ENCODE results near the gene CELF4.
"Not testable (repeated sequence)": the region's sequence is repeated elsewhere in the genome, so short reads cannot be mapped to it uniquely, and the experiment has no call there.

Gene CELF4

GRCh38 chr18:37380546-37381110, 185.0 kb downstream of the CELF4 start:
- no peak overlapping the region for H3K27ac ChIP-seq (ENCODE audit: insufficient read depth, low read length, poor library complexity, severe bottlenecking)
- H3K4me1 ChIP-seq (ENCODE audit: control insufficient read depth, insufficient read depth, low read length, poor library complexity, severe bottlenecking), result no peaks in the 10 kb centered on the region
- H3K27me3 ChIP-seq (replicated peaks; ENCODE audit: control insufficient read depth, insufficient read depth, low read length, poor library complexity, severe bottlenecking), result no peaks in the 10 kb centered on the region
- no peak for DNase-seq
- H3K36me3 ChIP-seq (ENCODE audit: control insufficient read depth, insufficient read depth, low read length), result no peaks in the 10 kb centered on the region
- no peak overlapping the region for H3K4me3 ChIP-seq (ENCODE audit: insufficient read depth, low read depth, low read length, poor library complexity, severe bottlenecking)
- H3K9me3 ChIP-seq (ENCODE audit: control insufficient read depth, low read length), result no peaks in the 10 kb centered on the region

DNA sequence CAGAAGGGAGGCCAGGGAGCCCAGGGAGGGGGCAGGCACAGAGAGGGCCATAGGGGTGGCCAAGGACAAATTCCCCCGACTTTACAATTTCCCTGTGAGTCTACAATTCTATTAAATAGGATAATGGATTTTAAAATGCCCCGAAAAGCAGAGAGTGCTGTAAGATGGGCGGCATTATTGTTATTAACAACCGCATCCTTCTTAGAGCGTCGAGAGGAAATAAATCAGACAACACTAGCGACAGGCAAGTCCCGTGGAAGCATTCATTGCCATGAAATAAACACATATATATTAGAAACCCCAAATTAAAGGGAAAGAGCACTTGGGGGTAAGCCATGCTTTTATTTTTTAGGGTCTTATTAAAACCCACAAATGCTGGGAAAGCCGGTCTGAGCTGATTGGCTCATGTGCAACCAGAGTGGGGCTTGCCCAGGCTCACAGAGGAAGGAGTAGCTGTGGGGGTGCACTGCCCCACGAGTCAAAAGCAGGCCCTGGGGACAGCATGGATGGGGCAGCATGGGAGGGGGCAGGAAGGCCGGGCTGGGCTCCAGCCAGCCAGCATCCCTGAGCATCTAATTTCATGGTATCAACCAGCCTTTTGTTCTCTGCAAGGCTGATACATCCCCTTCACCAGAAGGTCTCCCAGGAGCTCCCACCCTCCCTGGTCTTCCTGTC, 187.1 kb downstream of the CELF4 start:
- no peaks in the 10 kb centered on the region for H3K27me3 ChIP-seq (replicated peaks; ENCODE audit: control insufficient read depth, insufficient read depth, low read length, poor library complexity, severe bottlenecking)
- no peak for DNase-seq

GRCh38 chr18:37375181-37375580, 190.4 kb downstream of the CELF4 start:
- H3K36me3 ChIP-seq (ENCODE audit: control insufficient read depth, insufficient read depth, low read length), result no peaks in the 10 kb centered on the region
- H3K4me1 ChIP-seq (ENCODE audit: control insufficient read depth, insufficient read depth, low read length, poor library complexity, severe bottlenecking), result no peaks in the 10 kb centered on the region
- no peaks in the 10 kb centered on the region for H3K27me3 ChIP-seq (replicated peaks; ENCODE audit: control insufficient read depth, insufficient read depth, low read length, poor library complexity, severe bottlenecking)
- H3K9me3 ChIP-seq (ENCODE audit: control insufficient read depth, low read length), result no peaks in the 10 kb centered on the region
- DNase-seq, result no peak
- H3K4me3 ChIP-seq (ENCODE audit: insufficient read depth, low read depth, low read length, poor library complexity, severe bottlenecking), result no peak overlapping the region
- H3K27ac ChIP-seq (ENCODE audit: insufficient read depth, low read length, poor library complexity, severe bottlenecking), result no peak overlapping the region

More for the DNA sequence above, 187.1 kb downstream of the CELF4 start:
- Histone ChIP-seq H3K4me1 (ENCODE audit: control insufficient read depth, insufficient read depth, low read length, poor library complexity, severe bottlenecking) (no peaks in the 10 kb centered on the region), H3K4me3 (ENCODE audit: insufficient read depth, low read depth, low read length, poor library complexity, severe bottlenecking) (no peak overlapping the region), H3K9me3 (ENCODE audit: control insufficient read depth, low read length) (no peaks in the 10 kb centered on the region), H3K36me3 (ENCODE audit: control insufficient read depth, insufficient read depth, low read length) (no peaks in the 10 kb centered on the region), H3K27ac (ENCODE audit: insufficient read depth, low read length, poor library complexity, severe bottlenecking) (no peak overlapping the region)

- no peak overlapping the region for H3K4me3 ChIP-seq (ENCODE audit: insufficient read depth, low read depth, low read length, poor library complexity, severe bottlenecking)
- no peaks in the 10 kb centered on the region for H3K9me3 ChIP-seq (ENCODE audit: control insufficient read depth, low read length)
- H3K36me3 ChIP-seq (ENCODE audit: control insufficient read depth, insufficient read depth, low read length), result no peaks in the 10 kb centered on the region
- H3K4me1 ChIP-seq (ENCODE audit: control insufficient read depth, insufficient read depth, low read length, poor library complexity, severe bottlenecking), result no peaks in the 10 kb centered on the region
- H3K27ac ChIP-seq (ENCODE audit: insufficient read depth, low read length, poor library complexity, severe bottlenecking), result no peak overlapping the region
- H3K27me3 ChIP-seq (replicated peaks; ENCODE audit: control insufficient read depth, insufficient read depth, low read length, poor library complexity, severe bottlenecking), result no peaks in the 10 kb centered on the region
- no peak for DNase-seq
Measured at GRCh38 chr18:37368110-37368954, 197.3 kb downstream of the CELF4 start.

GRCh38 chr18:37364237-37364636, 201.4 kb downstream of the CELF4 start:
- DNase-seq, result no peak
- Histone ChIP-seq H3K36me3 (ENCODE audit: control insufficient read depth, insufficient read depth, low read length) (no peaks in the 10 kb centered on the region), H3K4me3 (ENCODE audit: insufficient read depth, low read depth, low read length, poor library complexity, severe bottlenecking) (no peak overlapping the region), H3K4me1 (ENCODE audit: control insufficient read depth, insufficient read depth, low read length, poor library complexity, severe bottlenecking) (no peaks in the 10 kb centered on the region), H3K9me3 (ENCODE audit: control insufficient read depth, low read length) (no peaks in the 10 kb centered on the region), H3K27me3 (replicated peaks; ENCODE audit: control insufficient read depth, insufficient read depth, low read length, poor library complexity, severe bottlenecking) (no peaks in the 10 kb centered on the region), H3K27ac (ENCODE audit: insufficient read depth, low read length, poor library complexity, severe bottlenecking) (no peak overlapping the region)

GRCh38 chr18:37362158-37362890, 203.3 kb downstream of the CELF4 start:
- Histone ChIP-seq H3K4me1 (ENCODE audit: control insufficient read depth, insufficient read depth, low read length, poor library complexity, severe bottlenecking) (no peaks in the 10 kb centered on the region), H3K27me3 (replicated peaks; ENCODE audit: control insufficient read depth, insufficient read depth, low read length, poor library complexity, severe bottlenecking) (no peaks in the 10 kb centered on the region), H3K36me3 (ENCODE audit: control insufficient read depth, insufficient read depth, low read length) (no peaks in the 10 kb centered on the region), H3K4me3 (ENCODE audit: insufficient read depth, low read depth, low read length, poor library complexity, severe bottlenecking) (no peak overlapping the region), H3K9me3 (ENCODE audit: control insufficient read depth, low read length) (no peaks in the 10 kb centered on the region), H3K27ac (ENCODE audit: insufficient read depth, low read length, poor library complexity, severe bottlenecking) (no peak overlapping the region)
- no peak for DNase-seq

DNA sequence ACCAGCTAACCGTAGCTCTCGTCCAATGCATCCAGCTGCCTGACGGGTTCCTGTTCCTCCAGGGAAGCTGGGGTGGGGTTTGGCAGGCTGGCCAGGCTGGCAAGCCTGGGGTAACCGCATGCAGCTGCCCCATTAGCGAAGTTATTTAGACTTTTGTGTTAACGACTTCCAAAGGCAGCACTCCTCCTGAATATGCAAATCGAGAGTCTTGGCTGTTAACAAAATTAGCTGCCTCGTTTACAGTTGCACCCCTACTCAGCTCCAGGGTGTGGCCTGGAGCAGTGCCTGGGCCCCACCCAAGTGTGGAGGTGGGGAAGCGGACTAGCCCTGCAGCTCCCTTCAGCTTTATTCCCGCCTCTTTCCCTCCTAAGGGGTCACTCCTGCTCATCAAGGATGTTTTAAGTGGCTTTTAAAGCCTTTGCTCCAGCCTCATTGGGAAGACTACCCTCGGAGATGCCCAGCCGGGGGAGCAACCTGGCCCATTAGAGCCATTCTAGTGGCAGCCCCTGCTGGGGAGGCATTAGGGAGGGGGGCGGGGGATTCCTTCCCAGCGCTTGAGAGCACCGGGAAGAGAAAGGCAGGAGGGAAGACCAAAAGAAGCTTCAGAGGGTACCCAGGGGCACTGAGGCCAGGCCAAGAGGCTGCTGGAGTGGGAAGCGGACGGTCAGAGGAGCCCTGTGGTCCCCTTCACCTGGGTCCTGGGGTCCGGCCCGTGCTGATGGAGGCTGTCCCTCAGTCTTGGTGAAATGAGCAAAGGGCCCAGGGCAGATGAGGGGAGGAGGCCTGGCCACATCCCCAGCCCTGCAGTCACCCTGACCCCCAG, 204.1 kb downstream of the CELF4 start:
- Histone ChIP-seq H3K27ac (ENCODE audit: insufficient read depth, low read length, poor library complexity, severe bottlenecking) (no peak overlapping the region), H3K27me3 (replicated peaks; ENCODE audit: control insufficient read depth, insufficient read depth, low read length, poor library complexity, severe bottlenecking) (no peaks in the 10 kb centered on the region), H3K4me1 (ENCODE audit: control insufficient read depth, insufficient read depth, low read length, poor library complexity, severe bottlenecking) (no peaks in the 10 kb centered on the region), H3K9me3 (ENCODE audit: control insufficient read depth, low read length) (no peaks in the 10 kb centered on the region), H3K36me3 (ENCODE audit: control insufficient read depth, insufficient read depth, low read length) (no peaks in the 10 kb centered on the region), H3K4me3 (ENCODE audit: insufficient read depth, low read depth, low read length, poor library complexity, severe bottlenecking) (no peak overlapping the region)
- no peak for DNase-seq

- not testable (repeated sequence) for H3K36me3 ChIP-seq (ENCODE audit: control insufficient read depth, insufficient read depth, low read length); DNase-seq; H3K9me3 ChIP-seq (ENCODE audit: control insufficient read depth, low read length); H3K4me3 ChIP-seq (ENCODE audit: insufficient read depth, low read depth, low read length, poor library complexity, severe bottlenecking); H3K27me3 ChIP-seq (replicated peaks; ENCODE audit: control insufficient read depth, insufficient read depth, low read length, poor library complexity, severe bottlenecking); H3K27ac ChIP-seq (ENCODE audit: insufficient read depth, low read length, poor library complexity, severe bottlenecking); H3K4me1 ChIP-seq (ENCODE audit: control insufficient read depth, insufficient read depth, low read length, poor library complexity, severe bottlenecking)
Measured at GRCh38 chr18:37358061-37358460, 207.5 kb downstream of the CELF4 start.

GRCh38 chr18:37355772-37356171, 209.8 kb downstream of the CELF4 start:
- no peaks in the 10 kb centered on the region for H3K36me3 ChIP-seq (ENCODE audit: control insufficient read depth, insufficient read depth, low read length)
- no peaks in the 10 kb centered on the region for H3K4me1 ChIP-seq (ENCODE audit: control insufficient read depth, insufficient read depth, low read length, poor library complexity, severe bottlenecking)
- H3K27ac ChIP-seq (ENCODE audit: insufficient read depth, low read length, poor library complexity, severe bottlenecking), result no peak overlapping the region
- H3K9me3 ChIP-seq (ENCODE audit: control insufficient read depth, low read length), result no peaks in the 10 kb centered on the region
- H3K27me3 ChIP-seq (replicated peaks; ENCODE audit: control insufficient read depth, insufficient read depth, low read length, poor library complexity, severe bottlenecking), result no peaks in the 10 kb centered on the region
- no peak for DNase-seq
- H3K4me3 ChIP-seq (ENCODE audit: insufficient read depth, low read depth, low read length, poor library complexity, severe bottlenecking), result no peak overlapping the region

Measured in effector memory CD4-positive, alpha-beta T cell (primary cell).